ENCODE data around the gene F11. TPM values are rescaled to one million over a fixed set of nuclear protein-coding genes. Genes with fewer than 3 reads are reported as not detected.

F11 gene
- total RNA-seq, 1 experiment from 2014 or later, result not detected

DNA sequence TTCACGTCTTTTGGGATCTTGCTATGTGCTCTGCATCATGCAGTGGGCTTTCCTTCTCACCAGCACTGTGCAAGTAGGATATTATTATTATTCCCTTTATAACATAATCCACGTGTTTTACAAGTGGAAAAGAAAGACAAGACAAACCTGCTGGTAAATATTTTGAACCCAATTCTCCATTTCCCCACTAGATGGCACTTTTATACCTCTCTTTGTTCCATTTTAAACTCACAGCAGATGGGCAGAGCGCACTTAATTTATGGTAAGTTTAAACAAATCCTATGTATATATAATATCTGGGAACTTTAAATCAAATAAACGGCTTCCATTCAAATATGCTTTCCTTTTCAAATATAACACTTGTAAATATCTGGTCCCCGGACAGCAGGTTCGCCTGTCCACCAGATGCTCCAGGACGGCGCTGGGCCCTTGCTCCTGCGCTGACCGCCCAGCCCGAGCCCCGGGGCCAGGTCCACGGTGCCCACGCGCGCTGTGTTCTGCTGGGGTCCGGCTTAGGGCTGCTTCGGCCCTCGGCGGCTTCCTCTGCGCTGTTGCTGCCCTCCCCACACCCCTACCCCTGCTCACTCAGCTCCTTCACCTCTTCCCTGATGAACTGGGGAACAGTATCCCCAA is 31.1 kb downstream of the F11 start:
- Histone ChIP-seq H3K79me2 (ENCODE audit: low read length) (no peaks in the 10 kb centered on the region), H3K27me3 (ENCODE audit: low read length) (peaks cover 26% of the 10 kb centered on the region), H3K9me3 (ENCODE audit: low read length) (no peaks in the 10 kb centered on the region), H3K4me3 (ENCODE audit: low read length) (no peak overlapping the region), H3K9ac (ENCODE audit: low read length) (no peak overlapping the region), H2AFZ (ENCODE audit: low read length) (no peak overlapping the region), H3K36me3 (ENCODE audit: low read depth, low read length) (no peaks in the 10 kb centered on the region), H3F3A (ENCODE audit: low read length, unreplicated experiment) (no peaks in the 10 kb centered on the region), H3K9me2 (replicated peaks; ENCODE audit: low read length) (no peaks in the 10 kb centered on the region), H3K4me2 (ENCODE audit: low read length) (no peak overlapping the region), H3K4me1 (ENCODE audit: insufficient read depth, low read length) (no peaks in the 10 kb centered on the region), H3K27ac (ENCODE audit: low read length) (no peak overlapping the region), H4K20me1 (ENCODE audit: low read length) (no peaks in the 10 kb centered on the region)
- ChIA-PET CTCF (no interaction called here), POLR2A (ENCODE audit: unreplicated experiment) (no interaction called here)
- no TSS peak for BruUV-seq (replicated peaks)
- ATAC-seq (peak; percentile 27; the same call in 1 of the 2 replicates), DNase-seq (peak; percentile 64)
- no peak for TF ChIP-seq EZH2 (IDR thresholded peaks at IDR 0.05; ENCODE audit: low read length, unreplicated experiment)
- TF ChIP-seq, protein P1, sequence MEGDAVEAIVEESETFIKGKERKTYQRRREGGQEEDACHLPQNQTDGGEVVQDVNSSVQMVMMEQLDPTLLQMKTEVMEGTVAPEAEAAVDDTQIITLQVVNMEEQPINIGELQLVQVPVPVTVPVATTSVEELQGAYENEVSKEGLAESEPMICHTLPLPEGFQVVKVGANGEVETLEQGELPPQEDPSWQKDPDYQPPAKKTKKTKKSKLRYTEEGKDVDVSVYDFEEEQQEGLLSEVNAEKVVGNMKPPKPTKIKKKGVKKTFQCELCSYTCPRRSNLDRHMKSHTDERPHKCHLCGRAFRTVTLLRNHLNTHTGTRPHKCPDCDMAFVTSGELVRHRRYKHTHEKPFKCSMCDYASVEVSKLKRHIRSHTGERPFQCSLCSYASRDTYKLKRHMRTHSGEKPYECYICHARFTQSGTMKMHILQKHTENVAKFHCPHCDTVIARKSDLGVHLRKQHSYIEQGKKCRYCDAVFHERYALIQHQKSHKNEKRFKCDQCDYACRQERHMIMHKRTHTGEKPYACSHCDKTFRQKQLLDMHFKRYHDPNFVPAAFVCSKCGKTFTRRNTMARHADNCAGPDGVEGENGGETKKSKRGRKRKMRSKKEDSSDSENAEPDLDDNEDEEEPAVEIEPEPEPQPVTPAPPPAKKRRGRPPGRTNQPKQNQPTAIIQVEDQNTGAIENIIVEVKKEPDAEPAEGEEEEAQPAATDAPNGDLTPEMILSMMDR (conservative IDR thresholded peaks at IDR 0.05; ENCODE audit: low read depth, low read length), result peak; percentile 69
- no peak for TF ChIP-seq EZH2phosphoT487 (IDR thresholded peaks at IDR 0.05; ENCODE audit: borderline replicate concordance, low read length)
- intact Hi-C loops (cut with micrococcal nuclease), result loop anchor here (1.0 kb wide), 1 partner anchor 290 kb away; no protein-coding TSS in a partner anchor

GRCh38 chr4:186298031-186298647 is 32.1 kb downstream of the F11 start:
- Histone ChIP-seq H3K27ac (ENCODE audit: low read length) (no peak overlapping the region), H3K27me3 (ENCODE audit: low read length) (peaks cover 26% of the 10 kb centered on the region), H3K9me2 (replicated peaks; ENCODE audit: low read length) (no peaks in the 10 kb centered on the region), H3K9me3 (ENCODE audit: low read length) (no peaks in the 10 kb centered on the region), H3K79me2 (ENCODE audit: low read length) (no peaks in the 10 kb centered on the region), H3K36me3 (ENCODE audit: low read depth, low read length) (no peaks in the 10 kb centered on the region), H4K20me1 (ENCODE audit: low read length) (no peaks in the 10 kb centered on the region), H3K4me2 (ENCODE audit: low read length) (no peak overlapping the region), H3K4me1 (ENCODE audit: insufficient read depth, low read length) (no peaks in the 10 kb centered on the region), H2AFZ (ENCODE audit: low read length) (no peak overlapping the region), H3K9ac (ENCODE audit: low read length) (no peak overlapping the region), H3F3A (ENCODE audit: low read length, unreplicated experiment) (no peaks in the 10 kb centered on the region), H3K4me3 (ENCODE audit: low read length) (no peak overlapping the region)
- no peak for ATAC-seq
- TF ChIP-seq, protein P1 (conservative IDR thresholded peaks at IDR 0.05; ENCODE audit: low read depth, low read length), result no peak
- TF ChIP-seq EZH2 (IDR thresholded peaks at IDR 0.05; ENCODE audit: low read length, unreplicated experiment), result no peak
- TF ChIP-seq EZH2phosphoT487 (IDR thresholded peaks at IDR 0.05; ENCODE audit: borderline replicate concordance, low read length), result no peak
- ChIA-PET CTCF (no interaction called here), POLR2A (ENCODE audit: unreplicated experiment) (no interaction called here)
- no TSS peak for BruUV-seq (replicated peaks)
- intact Hi-C loops (cut with micrococcal nuclease), result no loop called here
- no peak for DNase-seq

DNA sequence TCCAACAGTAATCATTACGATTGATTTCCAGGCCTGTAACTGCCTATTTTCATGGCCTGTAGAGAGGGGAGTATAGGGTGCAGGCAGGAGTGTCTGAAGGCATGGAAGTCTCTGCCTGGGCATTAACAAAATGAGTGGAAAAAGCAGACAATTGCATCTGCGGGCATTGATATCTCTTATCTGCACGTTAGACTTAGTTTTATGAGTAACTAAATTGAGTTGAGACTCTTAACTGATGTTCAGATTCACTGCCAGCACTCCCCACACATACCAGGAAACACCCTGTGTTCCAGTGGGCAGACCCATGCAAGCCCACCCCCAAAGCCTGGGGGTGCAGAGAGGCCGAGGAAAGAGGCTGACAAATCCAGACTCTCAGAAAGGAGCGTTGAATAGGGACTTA is 33.3 kb downstream of the F11 start:
- BruUV-seq (replicated peaks), result no TSS peak
- H3K9me3 ChIP-seq (ENCODE audit: low read length), result no peaks in the 10 kb centered on the region
- H3K9me2 ChIP-seq (replicated peaks; ENCODE audit: low read length), result no peaks in the 10 kb centered on the region
- no peak for DNase-seq
- intact Hi-C loops (cut with micrococcal nuclease), result no loop called here
- H3K27me3 ChIP-seq (ENCODE audit: low read length), result peaks cover 17% of the 10 kb centered on the region
- no peaks in the 10 kb centered on the region for H3K36me3 ChIP-seq (ENCODE audit: low read depth, low read length)
- ChIA-PET POLR2A (ENCODE audit: unreplicated experiment) (no interaction called here), CTCF (no interaction called here)
- no peak overlapping the region for H3K27ac ChIP-seq (ENCODE audit: low read length)
- no peak overlapping the region for H3K9ac ChIP-seq (ENCODE audit: low read length)
- no peaks in the 10 kb centered on the region for H3K4me1 ChIP-seq (ENCODE audit: insufficient read depth, low read length)
- ATAC-seq, result no peak
- H3K4me2 ChIP-seq (ENCODE audit: low read length), result no peak overlapping the region
- no peaks in the 10 kb centered on the region for H3F3A ChIP-seq (ENCODE audit: low read length, unreplicated experiment)
- H3K4me3 ChIP-seq (ENCODE audit: low read length), result no peak overlapping the region
- no peak overlapping the region for H2AFZ ChIP-seq (ENCODE audit: low read length)
- H4K20me1 ChIP-seq (ENCODE audit: low read length), result no peaks in the 10 kb centered on the region
- no peaks in the 10 kb centered on the region for H3K79me2 ChIP-seq (ENCODE audit: low read length)
- no peak for TF ChIP-seq EZH2 (IDR thresholded peaks at IDR 0.05; ENCODE audit: low read length, unreplicated experiment)
- TF ChIP-seq, protein P1 (conservative IDR thresholded peaks at IDR 0.05; ENCODE audit: low read depth, low read length), result no peak
- TF ChIP-seq EZH2phosphoT487 (IDR thresholded peaks at IDR 0.05; ENCODE audit: borderline replicate concordance, low read length), result no peak

Data from PC-3 (cell line).